ENCODE data around the gene POLR3B.

DNA sequence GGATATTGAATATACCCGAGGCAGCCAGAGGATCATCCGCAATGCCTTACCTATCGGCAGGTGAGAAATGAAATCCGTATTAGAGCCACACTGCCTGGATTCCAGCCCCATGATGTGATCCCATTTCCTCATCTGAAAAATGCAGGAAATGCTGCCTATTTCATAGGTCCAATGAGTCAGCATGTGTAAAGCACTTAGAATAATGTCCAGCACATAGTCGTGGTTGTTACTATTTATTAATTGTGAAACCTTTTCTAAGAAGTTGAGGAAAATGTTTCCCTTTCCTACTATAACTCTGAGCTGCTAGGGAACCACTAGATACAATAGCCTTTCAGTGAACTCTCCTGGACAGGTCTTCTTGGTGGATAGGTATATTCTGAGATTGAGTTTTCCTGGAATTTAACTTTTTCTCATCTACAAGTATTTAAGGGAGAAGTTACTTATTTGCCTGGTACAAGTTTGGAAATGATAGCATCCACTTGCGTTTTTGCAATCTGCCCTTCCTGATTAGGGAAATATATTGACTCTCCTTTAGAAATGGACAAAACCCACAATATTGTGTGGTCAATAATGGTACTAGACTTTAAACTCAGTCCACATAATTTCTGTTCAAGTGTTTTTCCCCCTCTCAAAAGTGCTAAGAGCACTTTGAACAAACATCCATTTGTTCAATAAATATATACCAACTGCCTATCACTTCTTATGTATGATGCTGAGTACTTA lies 12.2 kb downstream of the POLR3B start:
- TF ChIP-seq, protein P1, sequence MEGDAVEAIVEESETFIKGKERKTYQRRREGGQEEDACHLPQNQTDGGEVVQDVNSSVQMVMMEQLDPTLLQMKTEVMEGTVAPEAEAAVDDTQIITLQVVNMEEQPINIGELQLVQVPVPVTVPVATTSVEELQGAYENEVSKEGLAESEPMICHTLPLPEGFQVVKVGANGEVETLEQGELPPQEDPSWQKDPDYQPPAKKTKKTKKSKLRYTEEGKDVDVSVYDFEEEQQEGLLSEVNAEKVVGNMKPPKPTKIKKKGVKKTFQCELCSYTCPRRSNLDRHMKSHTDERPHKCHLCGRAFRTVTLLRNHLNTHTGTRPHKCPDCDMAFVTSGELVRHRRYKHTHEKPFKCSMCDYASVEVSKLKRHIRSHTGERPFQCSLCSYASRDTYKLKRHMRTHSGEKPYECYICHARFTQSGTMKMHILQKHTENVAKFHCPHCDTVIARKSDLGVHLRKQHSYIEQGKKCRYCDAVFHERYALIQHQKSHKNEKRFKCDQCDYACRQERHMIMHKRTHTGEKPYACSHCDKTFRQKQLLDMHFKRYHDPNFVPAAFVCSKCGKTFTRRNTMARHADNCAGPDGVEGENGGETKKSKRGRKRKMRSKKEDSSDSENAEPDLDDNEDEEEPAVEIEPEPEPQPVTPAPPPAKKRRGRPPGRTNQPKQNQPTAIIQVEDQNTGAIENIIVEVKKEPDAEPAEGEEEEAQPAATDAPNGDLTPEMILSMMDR (conservative IDR thresholded peaks at IDR 0.05 in 1 of 2, IDR thresholded peaks at IDR 0.05 in 1 of 2; ENCODE audit: extremely low read depth in 1 of 2, insufficient read depth in 1 of 2, low read depth in 1 of 2, low read length in 2 of 2), result no peak
- TF ChIP-seq EZH2 (IDR thresholded peaks at IDR 0.05; ENCODE audit: borderline replicate concordance, low read length), result no peak

All from mammary epithelial cell (primary cell).